MCF 10A (cell line): ENCODE measurements around the gene ALDH1L1. TPM values are rescaled to one million over a fixed set of nuclear protein-coding genes. Genes with fewer than 3 reads are reported as not detected.

Experiments
- BruUV-seq: library from RNA; stranded (reverse); fragments of 400-500 nt; replicated peaks from 2 replicates; lab custom pipeline; 2021; lab: Mats Ljungman, UMichigan
- CTCF ChIA-PET: fragments of 300-600 bp; sonication (Branson Sonifier 250); formaldehyde crosslinking; extraction: SDS; loops from one replicate; lab custom pipeline; 2021; ENCODE audit warnings: antibody characterized with exemption, inconsistent platforms; lab: Yijun Ruan, JAX
- POLR2A ChIA-PET: fragments of 300-600, 350-650 bp; sonication (Branson Sonifier 250); formaldehyde crosslinking; extraction: SDS; loops from one replicate; lab custom pipeline; 2020; ENCODE audit warnings: antibody characterized with exemption, inconsistent platforms; lab: Yijun Ruan, JAX
- DNase-seq: peaks from one replicate; pipeline ENCODE4 v3.0.0-alpha.2; 2018; ENCODE audit not compliant: unreplicated experiment
- H3K27ac Mint-ChIP-seq: one replicate; pipeline ENCODE4 v1.8.0; 2022; ENCODE audit warnings: mild to moderate bottlenecking, low read depth, mixed read lengths; ENCODE audit not compliant: unreplicated experiment
- H3K27me3 Mint-ChIP-seq: one replicate; pipeline ENCODE4 v1.8.0; 2022; ENCODE audit warnings: mixed read lengths; ENCODE audit not compliant: insufficient read depth, unreplicated experiment
- H3K36me3 Mint-ChIP-seq: one replicate; pipeline ENCODE4 v1.8.0; 2022; ENCODE audit warnings: mild to moderate bottlenecking, moderate library complexity, mixed read lengths; ENCODE audit not compliant: insufficient read depth, unreplicated experiment
- H3K4me1 Mint-ChIP-seq: one replicate; pipeline ENCODE4 v1.8.0; 2022; ENCODE audit warnings: mixed read lengths; ENCODE audit not compliant: insufficient read depth, unreplicated experiment
- H3K4me3 Mint-ChIP-seq: one replicate; pipeline ENCODE4 v1.8.0; 2022; ENCODE audit warnings: mild to moderate bottlenecking, moderate library complexity, mixed read lengths; ENCODE audit not compliant: unreplicated experiment
- H3K9me3 Mint-ChIP-seq: one replicate; pipeline ENCODE4 v1.8.0; 2022; ENCODE audit warnings: mixed read lengths; ENCODE audit not compliant: unreplicated experiment
- intact Hi-C: fragments of 100-400 bp; cut with micrococcal nuclease; formaldehyde crosslinking; loops from 2 replicates; pipeline ENCODE4 v1.14.1; 2022
- total RNA-seq: library from RNA; stranded (reverse); gene quantifications from 2 replicates; pipeline ENCODE4 v1.2.3, GENCODE V29; 2022
- TF ChIP-seq, protein P1 (sequence below): fragments of 200-600 bp; IDR thresholded peaks from one replicate; pipeline ENCODE4 v1.8.0; 2022; ENCODE audit warnings: antibody characterized with exemption, mild to moderate bottlenecking; ENCODE audit not compliant: unreplicated experiment

ALDH1L1 gene
- total RNA-seq, 1 experiment from 2014 or later = 1.9 TPM

DNA sequence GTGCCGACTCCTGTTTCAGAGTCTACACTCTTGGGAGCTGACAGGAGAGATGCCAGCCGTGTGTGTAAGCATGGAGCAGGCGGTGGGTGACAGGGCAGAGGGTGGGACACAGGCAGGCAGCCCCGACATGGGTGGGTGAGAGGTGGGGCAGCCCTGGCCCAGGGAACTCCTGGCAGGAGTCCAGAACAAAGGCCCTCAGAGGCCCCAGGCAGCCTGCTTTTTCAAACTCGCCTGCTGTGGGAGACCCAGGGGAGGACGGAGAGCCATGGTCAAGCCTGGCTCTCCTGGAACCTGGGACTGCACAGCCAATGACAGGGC lies 67.2 kb downstream of the ALDH1L1 start:
- TF ChIP-seq, protein P1, sequence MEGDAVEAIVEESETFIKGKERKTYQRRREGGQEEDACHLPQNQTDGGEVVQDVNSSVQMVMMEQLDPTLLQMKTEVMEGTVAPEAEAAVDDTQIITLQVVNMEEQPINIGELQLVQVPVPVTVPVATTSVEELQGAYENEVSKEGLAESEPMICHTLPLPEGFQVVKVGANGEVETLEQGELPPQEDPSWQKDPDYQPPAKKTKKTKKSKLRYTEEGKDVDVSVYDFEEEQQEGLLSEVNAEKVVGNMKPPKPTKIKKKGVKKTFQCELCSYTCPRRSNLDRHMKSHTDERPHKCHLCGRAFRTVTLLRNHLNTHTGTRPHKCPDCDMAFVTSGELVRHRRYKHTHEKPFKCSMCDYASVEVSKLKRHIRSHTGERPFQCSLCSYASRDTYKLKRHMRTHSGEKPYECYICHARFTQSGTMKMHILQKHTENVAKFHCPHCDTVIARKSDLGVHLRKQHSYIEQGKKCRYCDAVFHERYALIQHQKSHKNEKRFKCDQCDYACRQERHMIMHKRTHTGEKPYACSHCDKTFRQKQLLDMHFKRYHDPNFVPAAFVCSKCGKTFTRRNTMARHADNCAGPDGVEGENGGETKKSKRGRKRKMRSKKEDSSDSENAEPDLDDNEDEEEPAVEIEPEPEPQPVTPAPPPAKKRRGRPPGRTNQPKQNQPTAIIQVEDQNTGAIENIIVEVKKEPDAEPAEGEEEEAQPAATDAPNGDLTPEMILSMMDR = no peak
- Mint-ChIP-seq H3K9me3 (no peaks in the 10 kb centered on the region), H3K4me3 (no peak overlapping the region), H3K27me3 (no peaks in the 10 kb centered on the region), H3K27ac (no peak overlapping the region), H3K36me3 (no peaks in the 10 kb centered on the region), H3K4me1 (peaks cover 4% of the 10 kb centered on the region)
- intact Hi-C loops = no loop called here
- ChIA-PET CTCF (interaction anchor here (0.7 kb wide), 1 partner anchor 16 kb away, joined by 3 read pairs; no protein-coding TSS in a partner anchor), POLR2A (no interaction called here)
- DNase-seq = no peak
- BruUV-seq = no TSS peak

- no peak for DNase-seq
- intact Hi-C loops = no loop called here
- POLR2A ChIA-PET = no interaction called here
- Mint-ChIP-seq H3K9me3 (no peaks in the 10 kb centered on the region), H3K36me3 (no peaks in the 10 kb centered on the region), H3K4me1 (peaks cover 8% of the 10 kb centered on the region), H3K27me3 (no peaks in the 10 kb centered on the region), H3K27ac (no peak overlapping the region), H3K4me3 (no peak overlapping the region)
- BruUV-seq = no TSS peak
- CTCF ChIA-PET = interaction anchor here (0.7 kb wide), 1 partner anchor 16 kb away, joined by 3 read pairs; no protein-coding TSS in a partner anchor
- TF ChIP-seq, protein P1 = no peak
These were observed 67.7 kb downstream of the ALDH1L1 start for GRCh38 chr3:126112531-126113237.

DNA sequence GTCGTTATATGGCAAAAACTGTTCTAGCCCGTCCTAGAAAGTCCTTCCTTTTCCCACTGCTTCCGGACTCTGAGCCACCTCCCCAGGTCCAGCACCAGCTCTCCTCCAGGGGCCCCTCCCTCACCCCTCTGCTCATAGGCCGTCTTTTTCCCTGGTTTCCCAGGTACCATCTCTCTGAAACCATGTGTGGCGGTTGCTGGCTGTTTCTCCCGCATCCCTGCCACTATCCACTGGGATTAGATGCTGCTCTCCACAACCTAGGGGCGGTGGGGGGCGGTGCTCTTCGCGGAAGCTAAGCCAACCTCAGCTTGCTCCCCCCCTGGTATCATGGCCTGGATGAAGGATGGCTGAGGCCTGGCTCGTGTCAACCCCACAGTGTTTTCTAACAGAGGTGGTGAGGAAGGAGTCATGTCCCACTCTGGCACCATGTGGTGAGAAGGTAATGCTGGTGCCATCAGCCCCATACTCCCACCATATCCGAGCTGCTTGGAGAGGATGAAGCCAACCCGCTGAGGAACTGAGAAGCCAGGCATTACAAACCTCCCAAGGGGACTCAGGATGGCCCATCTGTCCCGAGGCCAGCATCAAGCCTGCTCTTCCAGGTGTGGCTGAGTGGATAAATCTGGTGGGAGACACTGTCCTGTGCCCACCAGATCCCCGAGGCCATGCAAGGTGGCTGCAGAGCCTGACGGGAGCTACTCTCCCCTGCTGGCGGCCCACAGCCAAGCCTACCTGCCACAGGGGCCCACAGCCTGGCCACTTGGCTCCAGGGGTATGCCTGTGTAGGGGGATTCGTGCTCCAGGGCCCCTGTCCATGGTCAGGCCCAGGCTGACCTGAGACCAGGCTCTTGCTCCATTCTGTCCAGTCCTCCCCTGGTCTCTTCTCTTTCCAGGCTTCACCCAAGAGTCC lies 68.6 kb downstream of the ALDH1L1 start:
- Mint-ChIP-seq H3K27ac (no peak overlapping the region), H3K27me3 (no peaks in the 10 kb centered on the region), H3K4me3 (no peak overlapping the region), H3K4me1 (peaks cover 8% of the 10 kb centered on the region), H3K9me3 (no peaks in the 10 kb centered on the region), H3K36me3 (no peaks in the 10 kb centered on the region)
- CTCF ChIA-PET = no interaction called here
- DNase-seq = no peak
- intact Hi-C loops = no loop called here
- BruUV-seq = no TSS peak
- POLR2A ChIA-PET = interaction anchor here (0.6 kb wide), 1 partner anchor 29 kb away, joined by 3 read pairs; no protein-coding TSS in a partner anchor
- TF ChIP-seq, protein P1 = no peak

GRCh38 chr3:126111126-126111551 lies 69.2 kb downstream of the ALDH1L1 start:
- CTCF ChIA-PET = no interaction called here
- H3K36me3 Mint-ChIP-seq = no peaks in the 10 kb centered on the region
- no peak overlapping the region for H3K4me3 Mint-ChIP-seq
- POLR2A ChIA-PET = interaction anchor here (0.6 kb wide), 1 partner anchor 29 kb away, joined by 3 read pairs; no protein-coding TSS in a partner anchor
- no peak overlapping the region for H3K27ac Mint-ChIP-seq
- no peak for DNase-seq
- no peaks in the 10 kb centered on the region for H3K27me3 Mint-ChIP-seq
- H3K9me3 Mint-ChIP-seq = no peaks in the 10 kb centered on the region
- H3K4me1 Mint-ChIP-seq = peaks cover 8% of the 10 kb centered on the region
- BruUV-seq = no TSS peak
- TF ChIP-seq, protein P1 = no peak
- intact Hi-C loops = no loop called here
